ENCODE data around the gene AP5B1.
A peak's percentile ranks its signal among the peaks of the same experiment; 100 is the strongest.

Gene AP5B1

DNA sequence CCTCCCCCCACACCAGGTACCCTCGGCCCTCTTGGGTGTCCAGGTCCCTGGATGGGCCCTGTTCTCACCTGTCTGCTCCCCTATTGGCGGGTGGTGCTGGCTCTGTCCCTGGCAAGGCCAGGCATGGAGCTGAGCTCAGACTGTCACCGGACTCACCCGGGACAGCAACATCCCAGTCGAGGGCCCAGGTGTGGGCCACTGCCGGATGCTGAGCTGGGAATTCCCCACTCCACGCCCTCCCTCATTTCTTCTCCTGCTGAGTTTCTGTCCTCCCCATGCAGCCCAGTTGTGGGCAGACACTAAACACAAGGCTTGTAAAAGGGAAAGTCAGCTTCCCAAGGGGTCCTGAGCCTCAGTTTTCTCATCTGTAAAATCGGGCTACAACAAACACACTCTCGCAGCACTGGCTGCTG lies 2.0 kb upstream of the AP5B1 start:
- Histone ChIP-seq H3K9me3 (no peaks in the 10 kb centered on the region), H3K36me3 (peaks cover 21% of the 10 kb centered on the region), H3K27ac (no peak overlapping the region), H3K27me3 (peaks cover 44% of the 10 kb centered on the region), H3K4me3 (ENCODE audit: low read depth in 1 of 2, low read length in 1 of 2) (no peak overlapping the region), H3K4me1 (ENCODE audit: control insufficient read depth in 1 of 2, insufficient read depth in 1 of 2, low read depth in 1 of 2, low read length in 1 of 2) (peaks cover 46 to 50% of the 10 kb centered on the region in 2 experiments)
- TF ChIP-seq, protein P1, sequence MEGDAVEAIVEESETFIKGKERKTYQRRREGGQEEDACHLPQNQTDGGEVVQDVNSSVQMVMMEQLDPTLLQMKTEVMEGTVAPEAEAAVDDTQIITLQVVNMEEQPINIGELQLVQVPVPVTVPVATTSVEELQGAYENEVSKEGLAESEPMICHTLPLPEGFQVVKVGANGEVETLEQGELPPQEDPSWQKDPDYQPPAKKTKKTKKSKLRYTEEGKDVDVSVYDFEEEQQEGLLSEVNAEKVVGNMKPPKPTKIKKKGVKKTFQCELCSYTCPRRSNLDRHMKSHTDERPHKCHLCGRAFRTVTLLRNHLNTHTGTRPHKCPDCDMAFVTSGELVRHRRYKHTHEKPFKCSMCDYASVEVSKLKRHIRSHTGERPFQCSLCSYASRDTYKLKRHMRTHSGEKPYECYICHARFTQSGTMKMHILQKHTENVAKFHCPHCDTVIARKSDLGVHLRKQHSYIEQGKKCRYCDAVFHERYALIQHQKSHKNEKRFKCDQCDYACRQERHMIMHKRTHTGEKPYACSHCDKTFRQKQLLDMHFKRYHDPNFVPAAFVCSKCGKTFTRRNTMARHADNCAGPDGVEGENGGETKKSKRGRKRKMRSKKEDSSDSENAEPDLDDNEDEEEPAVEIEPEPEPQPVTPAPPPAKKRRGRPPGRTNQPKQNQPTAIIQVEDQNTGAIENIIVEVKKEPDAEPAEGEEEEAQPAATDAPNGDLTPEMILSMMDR (IDR thresholded peaks at IDR 0.05): no peak

- peaks cover 37% of the 10 kb centered on the region for H3K27me3 ChIP-seq
- H3K9me3 ChIP-seq: no peaks in the 10 kb centered on the region
- H3K36me3 ChIP-seq: peaks cover 27% of the 10 kb centered on the region
- H3K27ac ChIP-seq: peak overlapping the region; percentile 98
- H3K4me3 ChIP-seq (ENCODE audit: low read depth in 1 of 2, low read length in 1 of 2): peak overlapping the region; percentile 76 to 94
- TF ChIP-seq, protein P1 (IDR thresholded peaks at IDR 0.05): no peak
- H3K4me1 ChIP-seq (ENCODE audit: control insufficient read depth in 1 of 2, insufficient read depth in 1 of 2, low read depth in 1 of 2, low read length in 1 of 2): peaks cover 48 to 51% of the 10 kb centered on the region in 2 experiments
Measured at GRCh38 chr11:65781962-65782815, 1.4 kb upstream of the AP5B1 start.

GRCh38 chr11:65781152-65781961 lies 581 bp upstream of the AP5B1 start:
- Histone ChIP-seq H3K27me3 (peaks cover 29% of the 10 kb centered on the region), H3K36me3 (peaks cover 33% of the 10 kb centered on the region), H3K4me3 (ENCODE audit: low read depth in 1 of 2, low read length in 1 of 2) (peak overlapping the region; percentile 76 to 94), H3K27ac (peak overlapping the region; percentile 98), H3K9me3 (no peaks in the 10 kb centered on the region), H3K4me1 (ENCODE audit: control insufficient read depth in 1 of 2, insufficient read depth in 1 of 2, low read depth in 1 of 2, low read length in 1 of 2) (peaks cover 51% of the 10 kb centered on the region in 2 experiments)
- TF ChIP-seq, protein P1 (IDR thresholded peaks at IDR 0.05): peak; percentile 63

- TF ChIP-seq, protein P1 (IDR thresholded peaks at IDR 0.05): peak; percentile 100
- Histone ChIP-seq H3K36me3 (peaks cover 33% of the 10 kb centered on the region), H3K27ac (peak overlapping the region; percentile 98), H3K27me3 (peaks cover 17% of the 10 kb centered on the region), H3K9me3 (no peaks in the 10 kb centered on the region), H3K4me3 (ENCODE audit: low read depth in 1 of 2, low read length in 1 of 2) (peak overlapping the region; percentile 76 to 94), H3K4me1 (ENCODE audit: control insufficient read depth in 1 of 2, insufficient read depth in 1 of 2, low read depth in 1 of 2, low read length in 1 of 2) (peaks cover 52 to 56% of the 10 kb centered on the region in 2 experiments)
Measured at GRCh38 chr11:65779919-65780769, 632 bp downstream of the AP5B1 start.

- peaks cover 33% of the 10 kb centered on the region for H3K36me3 ChIP-seq
- peaks cover 11% of the 10 kb centered on the region for H3K27me3 ChIP-seq
- peaks cover 57 to 61% of the 10 kb centered on the region in 2 experiments for H3K4me1 ChIP-seq (ENCODE audit: control insufficient read depth in 1 of 2, insufficient read depth in 1 of 2, low read depth in 1 of 2, low read length in 1 of 2)
- no peaks in the 10 kb centered on the region for H3K9me3 ChIP-seq
- H3K27ac ChIP-seq: peak overlapping the region; percentile 98
- TF ChIP-seq, protein P1 (IDR thresholded peaks at IDR 0.05): no peak
- H3K4me3 ChIP-seq (ENCODE audit: low read depth in 1 of 2, low read length in 1 of 2): peak overlapping the region; percentile 76 to 94
Measured at GRCh38 chr11:65779669-65779918, 1.2 kb downstream of the AP5B1 start.

Data from neutrophil (primary cell).